ENCODE data around the gene PRTFDC1.
A peak's percentile ranks its signal among the peaks of the same experiment; 100 is the strongest.
"Not testable (repeated sequence)": the region's sequence is repeated elsewhere in the genome, so short reads cannot be mapped to it uniquely, and the experiment has no call there.

Gene PRTFDC1

DNA sequence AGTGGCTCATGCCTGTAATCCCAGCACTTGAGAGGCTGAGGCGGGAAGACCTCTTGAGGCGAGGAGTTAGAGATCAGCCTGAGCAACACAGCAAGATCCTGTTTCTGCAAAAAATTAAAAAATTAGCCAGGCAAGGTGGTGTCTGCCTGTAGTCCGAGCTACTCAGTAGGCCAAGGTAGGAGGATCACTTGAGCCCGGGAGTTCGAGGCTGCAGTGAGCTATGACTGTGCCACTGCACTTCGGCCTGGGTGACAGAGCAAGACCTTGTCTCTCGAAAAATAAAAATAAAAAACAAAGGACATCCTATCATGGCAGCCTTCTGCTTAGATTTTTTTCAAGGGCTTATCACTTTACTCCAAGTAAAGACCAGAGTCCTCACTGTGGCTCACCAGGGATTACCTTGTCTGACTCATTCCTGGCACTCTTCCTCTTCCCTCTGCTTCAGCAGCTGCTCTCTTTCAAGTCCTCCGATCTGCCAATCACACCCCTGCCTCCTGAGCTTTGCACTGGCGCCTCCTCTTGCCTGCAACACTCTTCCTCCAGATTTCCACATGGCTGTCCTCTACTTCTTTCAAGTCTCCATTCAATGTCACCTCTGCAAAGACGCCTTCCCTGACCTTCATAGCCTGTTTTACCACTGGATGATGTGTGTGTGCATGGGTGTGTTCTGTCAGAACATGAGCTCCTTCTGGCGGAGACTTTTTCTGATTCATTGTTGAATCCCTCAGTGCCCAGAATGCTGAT lies 7.7 kb downstream of the PRTFDC1 start:
- in situ Hi-C loops (cut with HindIII; ENCODE audit: low pct_ligation_motif_present, low pct_unique_long_range_greater_than_20kb, low sequenced_read_pairs), result no loop called here
- DNase-seq, result peak; percentile 58

DNA sequence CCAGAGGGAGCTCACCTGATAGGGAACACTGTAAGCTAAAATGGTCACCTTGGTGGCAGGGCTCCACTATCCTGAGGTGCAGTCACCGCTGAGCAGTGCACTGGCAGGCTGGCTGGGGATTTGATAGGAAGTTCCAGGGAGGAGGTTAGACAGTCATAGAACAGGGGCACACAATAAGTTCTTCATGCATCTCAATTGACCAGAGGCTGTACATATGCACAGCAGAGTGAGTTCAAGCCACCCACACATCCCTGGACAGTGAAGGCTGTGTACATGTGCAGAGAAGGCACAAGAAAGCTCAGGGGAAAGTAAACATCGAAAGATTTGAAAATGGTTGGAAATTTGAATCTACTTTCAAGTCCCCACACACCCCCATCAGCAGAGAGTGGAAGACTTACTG lies 13.9 kb downstream of the PRTFDC1 start:
- in situ Hi-C loops (cut with HindIII; ENCODE audit: low pct_ligation_motif_present, low pct_unique_long_range_greater_than_20kb, low sequenced_read_pairs), result no loop called here
- no peak for DNase-seq

DNA sequence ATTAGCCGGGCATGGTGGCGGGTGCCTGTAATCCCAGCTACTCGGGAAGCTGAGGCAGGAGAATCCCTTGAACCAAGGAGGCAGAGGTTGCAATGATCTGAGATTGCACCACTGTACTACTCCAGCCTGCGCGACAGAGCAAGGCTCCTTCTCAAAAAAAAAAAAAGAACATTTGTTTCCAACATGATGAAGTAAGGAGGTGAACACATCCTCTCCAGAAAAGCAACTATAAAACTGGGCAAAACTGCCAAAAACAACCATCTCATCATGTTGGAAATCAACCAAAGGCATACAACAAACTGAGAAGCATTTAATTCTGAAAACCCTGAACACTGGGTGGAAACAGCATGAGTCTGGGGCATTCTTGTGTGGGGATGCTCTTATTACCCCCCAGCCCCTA lies 14.3 kb downstream of the PRTFDC1 start:
- no peak for DNase-seq

DNA sequence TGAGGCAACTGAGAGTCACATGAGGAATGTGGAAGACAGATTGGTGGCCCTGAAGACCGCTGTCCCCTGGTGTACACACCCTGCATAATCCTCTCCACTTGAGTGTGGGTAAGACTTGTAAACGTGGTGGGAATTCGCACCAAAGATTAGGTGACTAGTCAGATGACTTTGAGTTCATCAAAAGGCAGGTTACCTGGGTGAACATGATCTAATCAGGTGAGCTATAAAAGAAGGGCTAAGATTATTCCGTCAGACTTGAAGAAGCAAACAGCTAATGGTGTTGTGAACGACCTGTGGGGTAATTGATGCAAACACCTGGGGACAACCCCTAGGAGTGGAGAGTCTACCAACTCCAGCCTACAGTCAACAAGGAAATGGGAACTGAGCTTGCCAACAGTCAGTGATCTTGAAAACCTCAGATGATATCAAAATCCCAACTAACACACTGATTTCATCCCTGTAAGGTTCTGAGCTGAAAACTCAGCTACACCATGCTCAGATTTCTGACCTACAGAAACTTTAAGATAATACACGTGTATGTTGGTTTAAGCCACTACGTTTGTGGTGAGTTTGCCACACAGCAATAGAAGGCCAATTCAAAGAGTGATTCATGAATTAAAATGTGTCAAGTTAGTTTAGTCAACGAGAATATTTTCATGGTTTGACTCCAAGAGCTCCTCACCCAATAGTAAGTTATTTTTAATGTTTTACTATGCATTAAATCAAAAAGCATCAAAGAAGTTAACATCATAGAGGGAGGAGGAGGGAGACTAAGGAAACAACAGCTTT lies 16.7 kb downstream of the PRTFDC1 start:
- in situ Hi-C loops (cut with HindIII; ENCODE audit: low pct_ligation_motif_present, low pct_unique_long_range_greater_than_20kb, low sequenced_read_pairs), result no loop called here
- DNase-seq, result no peak

More for the DNA sequence above, 14.3 kb downstream of the PRTFDC1 start:
- in situ Hi-C loops (cut with HindIII; ENCODE audit: low pct_ligation_motif_present, low pct_unique_long_range_greater_than_20kb, low sequenced_read_pairs), result no loop called here

DNA sequence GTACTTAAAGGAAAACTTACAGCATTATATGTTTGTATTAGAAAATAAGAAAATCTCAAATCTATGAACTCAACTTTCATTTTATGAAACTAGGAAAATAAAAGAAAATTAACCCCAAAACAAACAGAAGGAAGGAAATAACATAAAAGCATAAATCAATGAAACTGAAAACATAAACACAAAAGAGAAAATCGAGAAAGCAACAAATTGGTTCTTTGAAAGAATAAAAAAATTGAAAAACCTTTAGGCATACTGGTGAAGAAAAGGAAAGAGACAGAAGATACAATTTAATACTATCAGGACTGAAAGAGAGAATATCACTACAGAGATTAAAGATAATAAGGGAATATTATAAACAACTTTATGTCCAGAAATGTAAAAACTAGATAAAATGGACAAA lies 21.2 kb downstream of the PRTFDC1 start:
- DNase-seq, result no peak
- in situ Hi-C loops (cut with HindIII; ENCODE audit: low pct_ligation_motif_present, low pct_unique_long_range_greater_than_20kb, low sequenced_read_pairs), result no loop called here

DNA sequence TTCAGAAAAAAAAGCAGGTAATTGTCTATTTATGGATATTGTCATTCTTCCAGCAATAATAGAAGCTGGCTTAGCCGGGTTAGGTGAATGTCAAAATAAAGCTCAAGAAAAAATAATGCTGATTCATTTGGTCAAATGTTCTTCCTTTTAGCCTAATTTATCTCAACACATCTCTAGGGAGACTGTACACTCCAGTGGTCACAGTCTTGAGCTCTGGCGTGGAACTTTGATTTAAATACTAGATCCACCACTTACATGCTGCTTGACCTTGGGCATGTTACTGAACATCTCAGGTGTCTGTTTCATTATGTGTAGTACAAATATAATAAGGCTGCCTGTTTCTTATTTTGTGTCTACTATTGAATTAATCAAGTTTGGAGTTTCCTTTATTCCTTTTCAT lies 22.0 kb downstream of the PRTFDC1 start:
- in situ Hi-C loops (cut with HindIII; ENCODE audit: low pct_ligation_motif_present, low pct_unique_long_range_greater_than_20kb, low sequenced_read_pairs), result no loop called here
- DNase-seq, result no peak

DNA sequence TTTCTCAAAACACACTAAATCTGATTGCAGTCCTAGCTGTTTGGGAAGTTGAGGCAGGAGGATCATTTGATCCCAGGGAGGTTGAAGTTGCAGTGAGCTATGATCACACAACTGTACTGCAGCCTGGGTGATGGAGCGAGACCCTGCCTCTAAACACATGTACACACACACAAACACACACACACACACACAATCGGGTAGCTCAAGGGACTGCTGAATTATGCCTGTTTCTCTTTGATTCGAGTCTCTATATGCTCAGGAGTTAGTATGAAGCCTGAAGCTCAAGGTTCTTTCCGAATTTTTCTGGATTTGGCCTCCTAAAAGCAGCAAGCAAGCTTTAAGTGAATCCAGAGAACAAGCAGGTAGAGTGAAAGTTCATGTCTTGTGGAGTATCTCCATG lies 22.5 kb downstream of the PRTFDC1 start:
- in situ Hi-C loops (cut with HindIII; ENCODE audit: low pct_ligation_motif_present, low pct_unique_long_range_greater_than_20kb, low sequenced_read_pairs), result no loop called here
- DNase-seq, result no peak

DNA sequence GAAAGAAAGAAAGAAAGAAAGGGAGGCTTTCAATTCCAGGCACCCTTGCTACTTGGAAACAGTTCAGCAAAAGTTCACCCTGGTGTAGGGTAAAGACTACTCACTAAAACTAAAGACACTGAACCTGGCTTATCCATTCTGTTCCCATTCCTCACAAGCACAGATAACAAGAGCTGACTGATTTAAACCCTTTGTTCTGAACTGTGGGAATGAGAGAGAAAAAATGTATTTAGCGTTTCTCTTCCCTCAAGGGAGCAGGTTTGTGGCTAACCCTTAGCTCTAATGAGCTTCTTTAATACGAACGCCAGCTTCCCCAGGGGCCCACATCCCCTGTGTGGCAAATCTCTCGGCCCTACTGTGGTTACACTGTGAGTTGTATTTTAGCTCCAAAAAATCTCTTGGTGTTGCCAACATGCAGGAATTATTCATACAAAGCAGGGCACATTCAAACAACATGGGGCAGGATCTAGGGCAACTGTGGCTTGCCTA lies 23.3 kb downstream of the PRTFDC1 start:
- in situ Hi-C loops (cut with HindIII; ENCODE audit: low pct_ligation_motif_present, low pct_unique_long_range_greater_than_20kb, low sequenced_read_pairs), result no loop called here
- DNase-seq, result no peak

DNA sequence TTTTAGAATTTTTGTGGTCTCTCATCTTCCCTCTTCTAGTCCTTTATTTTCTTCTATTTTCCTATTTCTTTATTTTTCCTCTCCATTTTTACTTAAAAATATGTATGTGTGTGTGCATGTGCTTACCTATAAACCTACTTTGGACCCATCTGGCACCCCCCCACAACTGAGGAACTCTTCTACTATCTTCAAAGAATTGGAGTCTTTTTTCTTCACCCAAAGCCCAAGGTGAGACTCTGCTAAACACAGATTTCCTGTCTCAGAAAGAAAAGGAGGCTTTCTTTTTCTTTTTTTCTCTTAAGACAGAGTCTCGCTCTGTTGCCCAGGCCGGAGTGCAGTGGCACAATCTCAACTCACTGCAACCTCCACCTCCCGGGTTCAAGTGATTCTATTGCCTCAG lies 24.2 kb downstream of the PRTFDC1 start:
- DNase-seq, result no peak
- in situ Hi-C loops (cut with HindIII; ENCODE audit: low pct_ligation_motif_present, low pct_unique_long_range_greater_than_20kb, low sequenced_read_pairs), result no loop called here

DNA sequence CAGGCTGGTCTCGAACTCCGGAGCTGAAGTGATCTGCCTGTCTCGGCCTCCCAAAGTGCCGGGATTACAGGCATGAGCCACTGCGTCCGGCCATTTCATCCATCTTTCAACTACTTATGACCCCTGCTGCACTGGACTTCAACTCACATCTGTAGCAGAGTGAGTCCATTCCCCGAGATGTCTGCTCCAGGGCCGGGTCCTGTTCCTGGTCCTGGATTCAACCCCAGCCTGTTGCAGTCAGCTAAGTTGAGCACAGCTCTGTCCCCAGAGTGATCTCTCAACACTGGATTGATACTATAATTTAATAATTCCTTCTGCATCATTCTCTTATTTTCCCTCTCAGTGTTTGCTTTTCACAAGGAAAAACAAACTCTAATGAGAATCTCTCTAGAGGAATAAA lies 25.8 kb downstream of the PRTFDC1 start:
- in situ Hi-C loops (cut with HindIII; ENCODE audit: low pct_ligation_motif_present, low pct_unique_long_range_greater_than_20kb, low sequenced_read_pairs), result no loop called here
- DNase-seq, result no peak

DNA sequence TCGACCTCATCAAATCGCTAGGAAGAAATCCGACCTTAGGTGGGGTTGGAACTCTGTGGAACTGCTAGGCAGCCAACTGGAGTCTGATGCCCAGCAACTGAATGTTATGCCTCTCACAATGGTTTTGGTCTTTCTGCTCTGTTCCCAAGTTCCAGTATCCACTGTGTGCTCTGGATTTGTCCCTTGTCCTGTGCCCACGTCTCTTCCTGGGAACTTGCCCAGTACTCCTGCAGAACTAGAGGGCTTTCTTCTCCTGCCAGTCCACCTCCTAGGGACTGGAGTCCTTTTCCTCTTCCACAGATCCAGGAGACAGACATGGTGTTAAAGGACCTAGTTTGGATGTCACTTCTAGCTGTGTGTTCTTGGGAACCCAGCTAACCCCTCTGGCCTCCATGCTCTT lies 26.6 kb downstream of the PRTFDC1 start:
- in situ Hi-C loops (cut with HindIII; ENCODE audit: low pct_ligation_motif_present, low pct_unique_long_range_greater_than_20kb, low sequenced_read_pairs), result no loop called here

DNA sequence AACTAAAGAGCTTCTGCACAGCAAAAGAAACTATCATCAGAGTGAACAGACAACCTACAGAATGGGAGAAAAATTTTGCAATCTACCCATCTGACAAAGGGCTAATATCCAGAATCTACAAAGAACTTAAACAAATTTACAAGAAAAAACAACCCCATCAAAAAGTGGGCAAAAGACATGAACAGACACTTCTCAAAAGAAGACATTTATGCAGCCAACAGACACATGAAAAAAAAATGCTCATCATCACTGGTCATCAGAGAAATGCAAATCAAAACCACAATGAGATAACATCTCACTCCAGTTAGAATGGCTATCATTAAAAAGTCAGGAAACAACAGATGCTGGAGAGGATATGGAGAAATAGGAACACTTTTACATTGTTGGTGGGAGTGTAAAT lies 27.9 kb downstream of the PRTFDC1 start:
- in situ Hi-C loops (cut with HindIII; ENCODE audit: low pct_ligation_motif_present, low pct_unique_long_range_greater_than_20kb, low sequenced_read_pairs); DNase-seq: not testable (repeated sequence)

More for the DNA sequence above, 26.6 kb downstream of the PRTFDC1 start:
- no peak for DNase-seq

DNA sequence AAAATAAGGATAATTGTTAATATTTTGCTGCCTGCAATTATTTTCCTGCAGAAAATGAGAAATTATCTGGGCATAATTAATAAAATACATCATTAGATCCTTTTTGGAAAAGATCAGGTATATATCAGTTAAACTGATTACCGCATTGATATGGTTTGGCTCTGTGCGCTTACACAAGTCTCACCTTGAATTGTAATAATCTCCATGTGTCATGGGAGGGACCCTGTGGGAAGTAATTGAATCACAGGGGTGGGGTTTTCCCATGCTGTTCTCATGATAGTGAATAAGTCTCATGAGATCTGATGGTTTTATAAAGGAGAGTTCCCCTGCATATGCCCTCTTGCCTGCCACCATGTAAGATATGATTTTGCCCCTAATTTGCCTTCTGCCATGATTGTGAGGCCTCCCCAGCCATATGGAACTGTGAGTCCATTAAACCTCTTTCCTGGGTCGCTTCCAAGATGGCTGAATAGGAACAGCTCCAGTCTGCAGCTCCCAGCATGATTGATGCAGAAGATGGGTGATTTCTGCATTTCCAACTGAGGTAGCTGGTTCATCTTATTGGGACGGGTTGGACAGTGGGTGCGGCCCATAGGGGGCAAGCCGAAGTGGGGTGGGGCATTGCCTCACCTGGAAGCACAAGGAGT lies 30.1 kb downstream of the PRTFDC1 start:
- in situ Hi-C loops (cut with HindIII; ENCODE audit: low pct_ligation_motif_present, low pct_unique_long_range_greater_than_20kb, low sequenced_read_pairs); DNase-seq: not testable (repeated sequence)

DNA sequence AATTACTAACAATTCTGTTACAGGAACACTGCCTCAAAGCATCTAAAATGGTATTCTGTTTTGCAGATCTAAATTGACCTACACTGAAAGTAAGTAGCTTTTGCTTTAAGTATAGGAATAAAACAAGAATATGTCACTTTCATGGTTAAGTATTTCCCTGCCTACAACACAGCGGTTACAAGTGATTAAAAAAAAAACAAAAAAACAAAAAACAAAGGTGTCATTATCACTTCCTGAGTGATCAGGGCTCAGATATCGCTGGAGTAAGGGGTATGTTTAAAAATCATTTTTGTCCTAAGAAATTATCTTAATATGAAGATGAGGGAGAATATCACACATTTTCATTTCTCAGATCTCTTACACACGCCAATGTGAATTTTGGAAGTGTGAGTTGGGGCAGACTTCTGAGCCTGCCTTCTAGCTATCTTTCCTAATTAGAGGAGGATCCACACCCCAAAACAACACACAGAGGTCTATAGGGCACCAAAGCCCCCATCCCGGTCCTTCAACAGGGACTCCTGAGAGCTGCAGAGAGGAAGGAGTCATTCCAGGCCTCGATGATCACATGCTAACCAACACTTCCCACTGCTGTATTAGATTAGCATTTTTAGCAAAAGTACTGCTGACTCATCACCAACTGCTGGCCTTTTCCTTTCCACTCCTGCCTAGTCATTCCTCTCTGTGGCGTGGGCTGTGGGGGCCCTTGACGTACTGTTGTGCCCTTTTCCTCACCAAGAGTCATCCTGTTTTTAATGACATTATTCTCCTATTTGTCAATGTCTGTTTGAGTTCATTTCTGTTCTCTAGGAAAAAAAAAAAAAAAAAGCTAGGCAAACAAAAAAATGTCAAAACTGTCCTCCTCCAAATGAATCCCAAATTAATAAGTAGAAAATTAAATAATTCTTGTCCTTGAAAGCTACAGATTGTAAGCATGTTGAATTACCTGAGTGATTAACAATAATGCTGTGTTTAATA lies 31.2 kb downstream of the PRTFDC1 start:
- peak; percentile 66 for DNase-seq

DNA sequence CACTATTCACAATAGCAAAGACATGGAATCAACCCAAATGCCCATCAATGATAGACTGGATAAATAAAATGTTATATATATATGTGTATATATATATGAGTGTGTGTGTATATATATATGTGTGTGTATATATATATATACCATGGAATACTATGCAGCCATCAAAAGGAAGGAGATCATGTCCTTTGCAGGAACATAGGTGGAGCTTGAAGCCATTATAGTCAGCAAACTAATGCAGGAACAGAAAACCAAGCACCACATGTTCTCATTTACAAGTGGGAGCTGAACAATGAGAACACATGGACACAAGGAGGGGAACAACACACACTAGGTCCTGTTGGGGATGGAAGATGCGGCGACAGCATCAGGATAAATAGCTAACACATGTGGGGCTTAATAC lies 32.2 kb downstream of the PRTFDC1 start:
- in situ Hi-C loops (cut with HindIII; ENCODE audit: low pct_ligation_motif_present, low pct_unique_long_range_greater_than_20kb, low sequenced_read_pairs); DNase-seq: not testable (repeated sequence)

More for the DNA sequence above, 31.2 kb downstream of the PRTFDC1 start:
- in situ Hi-C loops (cut with HindIII; ENCODE audit: low pct_ligation_motif_present, low pct_unique_long_range_greater_than_20kb, low sequenced_read_pairs), result no loop called here

DNA sequence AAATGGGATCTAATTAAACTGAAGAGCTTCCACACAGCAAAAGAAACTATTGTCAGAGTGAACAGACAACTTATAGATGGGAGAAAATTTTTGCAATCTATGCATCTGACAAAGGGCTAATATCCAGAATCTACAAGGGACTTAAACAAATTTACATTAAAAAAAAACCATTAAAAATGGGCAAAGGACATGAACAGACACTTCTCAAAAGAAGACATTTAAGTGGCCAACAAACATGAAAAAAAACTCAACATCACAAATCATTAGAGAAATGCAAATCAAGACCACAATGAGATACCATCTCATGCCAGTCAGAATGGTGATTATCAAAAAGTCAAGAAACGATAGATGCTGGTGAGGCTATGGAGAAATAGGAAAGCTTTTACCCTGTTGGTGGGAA lies 32.8 kb downstream of the PRTFDC1 start:
- DNase-seq; in situ Hi-C loops (cut with HindIII; ENCODE audit: low pct_ligation_motif_present, low pct_unique_long_range_greater_than_20kb, low sequenced_read_pairs): not testable (repeated sequence)

DNA sequence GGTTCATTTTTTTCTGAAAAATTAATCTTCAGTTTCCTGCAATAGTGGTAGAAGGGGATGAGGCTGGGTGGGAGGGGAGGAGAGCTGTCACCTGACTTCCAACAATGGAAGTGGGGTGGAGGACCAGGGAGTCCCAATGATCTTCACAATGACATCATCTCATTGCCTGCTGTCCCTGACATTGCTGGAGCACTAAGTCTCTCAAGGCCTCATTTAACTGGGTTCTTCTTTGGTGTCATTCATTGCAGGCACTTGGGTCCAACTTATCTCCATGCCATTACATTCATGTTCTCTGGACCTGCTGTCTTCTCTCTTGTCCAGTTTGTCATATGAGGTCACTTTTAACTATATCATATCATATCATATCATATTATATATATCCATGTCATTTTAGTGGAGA lies 34.4 kb downstream of the PRTFDC1 start:
- no peak for DNase-seq
- in situ Hi-C loops (cut with HindIII; ENCODE audit: low pct_ligation_motif_present, low pct_unique_long_range_greater_than_20kb, low sequenced_read_pairs), result no loop called here

DNA sequence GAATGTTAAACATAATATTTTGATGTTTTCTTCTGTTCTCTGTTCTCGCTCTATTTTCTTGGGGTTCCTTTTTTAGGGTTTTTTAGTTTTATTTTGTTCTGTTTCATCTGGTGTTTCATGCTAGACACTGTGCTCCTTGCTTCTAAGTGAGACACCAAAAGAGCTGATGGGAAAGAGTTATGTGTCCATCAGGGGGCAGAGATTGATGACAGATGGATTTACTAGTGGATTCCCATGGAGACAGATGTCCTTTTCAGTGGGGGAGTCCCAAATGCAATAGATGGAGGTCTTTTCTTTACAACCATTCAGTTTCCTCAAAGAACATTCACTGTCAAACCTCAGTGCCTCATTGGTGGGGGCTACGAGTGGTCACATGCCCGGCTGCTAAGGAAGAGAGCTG lies 34.9 kb downstream of the PRTFDC1 start:
- in situ Hi-C loops (cut with HindIII; ENCODE audit: low pct_ligation_motif_present, low pct_unique_long_range_greater_than_20kb, low sequenced_read_pairs), result no loop called here
- DNase-seq, result no peak

Data from ACHN (cell line).